Epithelial cell of prostate (primary cell): Measurements from ENCODE around the gene UBE3D.
"Not testable (repeated sequence)": the region's sequence is repeated elsewhere in the genome, so short reads cannot be mapped to it uniquely, and the experiment has no call there.

Source experiments
- DNase-seq: peaks from one replicate; pipeline ENCODE4 v3.0.0-alpha.2; 2011; ENCODE audit warnings: low read depth, low spot score
- H3K27ac ChIP-seq: fragments of 450-650 bp; 2 replicates; pipeline ENCODE4 v1.5.1; 2017; ENCODE audit warnings: mild to moderate bottlenecking

The UBE3D gene

DNA sequence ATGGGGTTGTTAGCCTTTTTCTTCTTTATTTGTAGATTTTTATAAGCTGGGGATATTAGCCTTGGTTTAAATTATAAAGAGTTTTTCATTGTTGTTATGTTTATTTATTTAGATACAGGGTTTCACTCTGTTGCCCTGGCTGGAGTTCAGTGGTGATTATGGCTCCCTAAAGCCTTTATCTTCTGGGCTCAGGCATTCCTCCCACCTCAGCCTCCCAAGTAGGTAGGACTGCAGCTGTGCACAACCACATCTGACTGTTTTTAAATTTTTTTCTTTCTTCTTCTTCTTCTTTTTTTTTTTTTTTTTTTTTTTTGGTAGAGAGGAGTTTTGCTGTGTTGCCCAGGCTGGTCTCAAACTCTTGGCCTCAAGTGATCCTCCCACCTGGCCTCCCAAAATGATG is 80.9 kb downstream of the UBE3D start:
- DNase-seq: no peak
- H3K27ac ChIP-seq: no peak overlapping the region

DNA sequence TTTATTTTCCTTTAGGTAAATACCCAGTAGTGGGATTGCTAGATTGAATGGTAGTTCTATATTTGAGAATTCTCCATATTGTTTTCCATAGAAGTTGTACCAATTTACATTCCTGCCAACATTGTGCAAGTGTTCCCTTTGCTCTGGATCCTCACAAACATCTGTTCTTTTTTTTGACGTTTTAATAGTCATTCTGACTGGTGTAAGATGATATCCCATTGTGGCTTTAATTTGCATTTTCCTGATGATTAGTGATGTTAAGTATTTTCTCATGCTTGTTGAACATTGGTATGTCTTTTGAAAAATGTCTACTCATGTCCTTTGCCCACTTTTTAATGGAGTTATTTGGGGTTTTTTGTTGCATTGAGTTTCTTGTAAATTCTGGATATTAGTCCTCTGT is 85.6 kb downstream of the UBE3D start:
- no peak for DNase-seq
- no peak overlapping the region for H3K27ac ChIP-seq

DNA sequence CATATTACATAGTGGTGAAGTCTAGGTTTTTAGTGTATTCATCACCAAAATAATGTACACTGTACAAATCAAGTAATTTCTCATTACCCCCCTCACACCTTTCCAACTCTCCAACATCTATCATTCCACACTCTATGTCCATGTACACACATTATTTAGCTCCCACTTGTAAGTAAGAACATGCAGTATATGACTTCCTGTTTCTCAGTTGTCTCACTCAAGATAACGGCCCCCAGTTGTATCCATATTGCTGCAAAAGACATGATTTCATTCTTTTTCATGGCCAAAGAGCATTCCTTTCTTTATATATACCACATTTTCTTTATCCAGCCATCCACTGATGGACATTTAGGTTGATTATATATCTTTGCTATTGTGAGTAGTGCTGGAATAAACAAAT is 86.0 kb downstream of the UBE3D start:
- no peak overlapping the region for H3K27ac ChIP-seq
- DNase-seq: no peak

DNA sequence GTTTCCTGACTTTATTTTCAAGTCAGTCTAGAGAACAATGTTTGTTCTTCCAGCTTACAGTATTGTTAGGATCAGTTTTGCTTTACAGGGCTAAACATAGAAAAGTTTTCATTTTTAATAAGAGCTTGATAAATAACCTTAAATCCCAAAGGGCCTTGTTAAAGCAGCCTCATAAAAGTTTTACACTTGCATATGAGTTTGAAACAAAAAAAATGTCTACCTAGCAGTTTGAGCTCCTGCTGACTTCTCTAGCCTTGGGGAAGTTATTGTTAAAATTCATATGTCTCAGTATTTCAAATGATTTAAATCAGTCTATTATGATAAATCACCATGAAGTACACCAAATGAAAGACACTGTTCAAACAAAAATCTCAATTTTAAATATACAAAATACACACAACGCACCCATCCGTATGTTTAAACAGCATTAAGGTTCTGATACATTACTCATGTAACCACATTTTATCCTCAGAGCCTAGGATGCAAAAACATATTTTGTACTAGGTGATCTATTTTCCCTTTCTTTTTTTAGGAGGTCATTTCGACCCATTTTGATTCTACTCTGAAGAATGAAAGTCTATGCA is 87.2 kb downstream of the UBE3D start:
- no peak overlapping the region for H3K27ac ChIP-seq
- no peak for DNase-seq

DNA sequence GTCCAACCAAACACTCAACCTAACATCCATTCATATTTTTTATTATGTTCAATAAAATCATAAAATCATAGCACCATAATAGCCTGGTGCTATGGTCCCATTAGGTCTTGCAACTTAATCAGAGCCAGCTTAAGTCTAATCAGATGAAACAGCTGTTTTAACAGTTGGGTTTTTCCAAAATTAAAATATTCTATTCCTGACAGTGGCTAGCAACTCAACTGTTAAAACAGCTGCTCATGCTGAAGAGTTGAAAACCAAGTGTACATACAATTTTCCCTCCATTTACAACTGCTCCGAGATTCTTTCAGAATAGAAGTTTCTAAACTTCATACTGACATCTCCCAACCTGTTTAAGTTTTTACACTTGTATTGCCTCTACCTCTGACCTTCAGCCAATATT is 89.5 kb downstream of the UBE3D start:
- DNase-seq: no peak
- no peak overlapping the region for H3K27ac ChIP-seq

DNA sequence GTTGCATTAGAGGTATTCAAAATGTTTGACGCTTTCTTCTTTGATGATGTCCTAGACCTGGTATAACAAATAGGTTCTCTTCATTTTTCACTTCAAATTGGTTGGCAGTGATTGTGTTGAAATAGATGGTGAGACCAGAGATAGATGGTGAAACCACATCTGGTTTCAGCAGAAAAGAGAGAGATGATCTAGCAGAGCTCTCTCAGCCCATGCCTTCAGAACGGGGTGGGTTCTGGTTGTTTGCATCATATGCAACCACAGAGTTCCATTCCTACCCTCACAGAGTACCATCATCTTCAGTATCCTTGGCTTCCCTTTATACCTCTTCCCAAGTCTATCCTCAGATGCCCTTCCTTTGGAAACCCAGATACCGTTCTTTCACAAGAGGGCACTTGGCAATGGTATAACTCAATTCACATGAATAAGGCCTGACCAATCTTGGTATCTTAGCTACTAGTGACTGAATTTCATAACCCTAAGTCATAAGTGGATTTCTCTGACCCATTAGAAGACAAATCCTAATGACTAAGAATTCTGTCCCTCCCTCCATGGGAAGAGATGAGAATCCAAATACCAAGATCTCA is 93.7 kb downstream of the UBE3D start:
- no peak overlapping the region for H3K27ac ChIP-seq
- no peak for DNase-seq

DNA sequence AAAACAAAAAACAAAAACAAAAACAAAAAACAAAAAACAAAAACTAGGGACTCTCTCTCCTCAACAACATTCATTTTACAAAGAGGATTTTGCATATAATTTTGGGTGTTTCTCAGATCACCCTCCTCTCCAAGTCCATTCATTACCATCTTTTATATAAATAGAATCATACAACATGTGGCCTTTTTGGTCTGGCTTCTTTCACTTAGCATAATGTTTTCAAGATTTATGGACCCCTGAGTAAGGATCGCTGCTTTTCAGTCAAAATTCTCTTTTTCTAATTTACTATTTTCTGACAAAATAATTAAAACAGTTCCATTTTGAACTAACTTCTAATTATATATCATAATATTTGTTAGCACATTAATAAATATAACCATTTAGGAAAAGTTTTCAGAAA is 94.8 kb downstream of the UBE3D start:
- DNase-seq: no peak
- H3K27ac ChIP-seq: no peak overlapping the region

DNA sequence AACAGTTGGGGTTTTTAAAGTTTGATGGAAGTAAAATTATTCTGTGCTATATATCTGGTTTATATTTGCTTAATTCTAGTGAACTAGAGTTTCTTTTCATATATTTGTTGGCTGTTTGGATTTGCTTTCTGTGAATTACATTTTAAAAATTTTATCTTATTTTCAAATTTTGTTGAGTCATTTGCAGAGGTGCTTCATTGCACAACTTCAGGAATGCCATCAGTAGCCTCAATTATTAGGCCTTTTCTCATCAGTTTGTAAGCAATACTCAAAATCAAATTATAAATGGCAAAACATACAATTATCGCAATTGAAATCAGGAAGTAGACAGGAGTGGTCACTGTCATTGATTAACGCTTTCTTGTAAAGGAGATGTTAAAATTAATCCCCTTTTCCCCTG is 96.9 kb downstream of the UBE3D start:
- no peak for DNase-seq
- H3K27ac ChIP-seq: no peak overlapping the region

DNA sequence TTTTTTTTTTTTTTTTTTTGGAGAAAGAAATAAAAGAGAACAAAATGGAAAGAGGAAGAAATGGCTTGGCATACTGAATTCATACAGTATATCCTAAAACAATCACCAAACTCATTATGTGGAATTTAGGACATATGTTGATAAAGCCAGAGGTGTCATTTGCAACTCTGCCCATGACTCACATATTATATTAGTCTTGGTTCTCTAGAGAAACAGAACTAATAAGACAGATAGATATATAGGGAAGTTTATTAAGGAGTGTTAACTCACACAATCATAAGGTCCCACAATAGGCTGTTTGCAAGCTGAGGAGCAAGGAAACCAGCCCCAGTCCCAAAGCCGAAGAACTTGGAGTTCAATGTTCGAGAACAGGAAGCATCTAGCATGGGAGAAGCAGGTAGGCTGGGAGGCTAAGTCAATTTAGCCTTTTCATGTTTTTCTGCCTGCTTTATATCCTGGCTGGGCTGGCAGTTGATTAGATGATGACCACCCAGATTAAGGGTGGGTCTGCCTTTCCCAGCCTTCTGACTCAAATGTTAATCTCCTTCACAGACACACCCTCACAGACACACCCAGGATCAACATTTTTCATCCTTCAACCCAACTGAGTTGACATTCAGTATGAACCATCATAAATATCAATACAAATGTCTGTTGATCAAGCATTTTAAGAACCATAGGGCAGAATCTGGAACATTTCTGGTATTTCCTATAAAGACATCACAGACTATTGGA is 102.3 kb downstream of the UBE3D start:
- peak overlapping the region; percentile 17 for H3K27ac ChIP-seq
- DNase-seq: no peak

DNA sequence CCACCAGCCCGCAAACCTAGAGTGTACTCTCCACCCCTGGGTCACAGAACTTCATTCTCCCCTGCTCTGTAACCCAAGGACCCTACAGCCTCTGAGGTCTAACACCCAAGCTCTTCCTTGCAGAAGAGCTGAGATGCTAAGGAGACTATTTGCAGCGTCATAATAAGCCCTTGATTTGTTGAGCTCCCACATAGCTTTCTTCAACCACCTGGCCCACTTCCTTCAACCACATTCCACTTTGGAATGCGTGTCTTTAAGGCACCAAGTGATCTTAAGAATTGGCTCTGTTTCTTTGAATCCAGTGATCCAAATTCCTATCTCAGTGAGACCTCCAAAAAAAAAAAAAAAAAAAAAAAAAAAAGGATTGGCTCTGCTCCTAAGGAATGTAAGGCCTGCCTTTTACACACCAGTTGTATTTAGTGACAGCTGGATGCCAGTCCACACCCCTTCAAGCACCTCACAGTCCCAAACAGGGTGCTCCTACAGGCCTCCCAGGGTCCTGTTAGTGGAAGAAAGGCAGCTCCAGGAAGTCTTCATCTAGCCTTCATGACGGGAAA is 106.2 kb downstream of the UBE3D start:
- no peak for DNase-seq
- H3K27ac ChIP-seq: no peak overlapping the region

DNA sequence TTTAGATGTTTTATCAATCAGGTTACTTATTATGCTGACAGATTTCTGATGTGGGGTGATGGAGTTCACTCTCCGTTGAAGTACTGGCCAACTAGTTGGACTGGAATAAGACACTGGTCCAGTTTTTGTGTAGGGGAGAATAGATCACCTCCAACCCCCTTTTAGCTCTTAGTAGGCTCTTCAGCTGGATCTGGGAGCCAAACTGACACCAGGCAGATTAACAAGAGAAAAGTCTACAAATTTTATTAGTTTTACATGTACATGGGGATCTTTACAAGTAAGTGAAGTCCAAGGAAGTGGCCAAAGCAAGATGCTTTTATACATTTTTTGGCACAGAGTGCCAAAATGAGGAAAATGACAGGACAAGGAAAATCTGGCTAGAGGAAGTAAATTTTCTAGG is 107.1 kb downstream of the UBE3D start:
- no peak overlapping the region for H3K27ac ChIP-seq
- no peak for DNase-seq

DNA sequence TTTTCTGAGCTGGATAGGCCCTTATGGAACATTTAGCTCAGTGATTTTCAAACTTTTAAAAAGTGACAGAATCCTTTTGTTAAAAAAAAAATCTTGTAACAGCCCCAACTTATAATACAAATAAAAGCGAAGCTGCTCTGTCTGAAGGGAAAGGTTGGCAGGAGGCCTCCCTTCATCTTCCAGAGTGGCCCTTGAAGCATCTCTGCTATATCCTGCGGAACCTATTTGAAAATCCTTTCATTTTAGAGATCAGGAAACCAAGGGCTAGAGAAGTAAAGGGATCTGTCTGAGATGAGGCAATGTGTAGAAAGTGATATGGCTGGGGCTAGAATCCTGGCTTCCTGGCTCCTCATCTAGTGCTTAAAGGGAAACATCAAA is 107.8 kb downstream of the UBE3D start:
- no peak for DNase-seq
- no peak overlapping the region for H3K27ac ChIP-seq

DNA sequence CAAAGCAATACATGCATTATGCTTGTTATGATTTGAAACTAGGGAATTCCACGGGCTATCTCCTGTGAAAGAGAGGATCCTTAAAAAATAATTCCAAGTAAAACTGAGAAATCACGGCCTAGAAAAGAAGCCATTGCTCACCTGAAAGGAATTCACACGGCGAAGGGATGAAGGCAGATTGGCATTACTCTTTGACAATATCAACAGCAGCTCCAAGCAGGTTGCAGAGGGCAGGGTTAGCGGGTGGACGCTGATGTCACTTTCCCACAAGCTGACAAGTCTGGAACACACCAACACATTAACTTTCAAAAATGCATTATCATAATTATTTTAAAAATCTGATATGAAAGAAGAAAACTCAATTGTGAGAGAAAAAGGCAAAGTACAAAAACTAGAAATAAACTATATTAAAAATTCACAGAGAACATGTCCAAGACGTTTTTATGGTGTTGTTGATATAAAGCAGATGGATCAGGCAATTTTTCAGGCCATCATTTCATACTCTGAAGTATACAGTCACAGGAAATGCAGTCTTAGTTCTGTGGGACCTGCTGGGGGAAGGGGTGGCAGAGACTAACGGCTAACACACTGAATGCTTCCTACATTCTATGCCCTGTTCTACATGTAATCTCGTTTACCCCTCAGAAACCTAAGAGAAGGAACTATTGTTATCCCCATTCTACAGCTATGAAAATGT is 108.3 kb downstream of the UBE3D start:
- H3K27ac ChIP-seq: no peak overlapping the region

DNA sequence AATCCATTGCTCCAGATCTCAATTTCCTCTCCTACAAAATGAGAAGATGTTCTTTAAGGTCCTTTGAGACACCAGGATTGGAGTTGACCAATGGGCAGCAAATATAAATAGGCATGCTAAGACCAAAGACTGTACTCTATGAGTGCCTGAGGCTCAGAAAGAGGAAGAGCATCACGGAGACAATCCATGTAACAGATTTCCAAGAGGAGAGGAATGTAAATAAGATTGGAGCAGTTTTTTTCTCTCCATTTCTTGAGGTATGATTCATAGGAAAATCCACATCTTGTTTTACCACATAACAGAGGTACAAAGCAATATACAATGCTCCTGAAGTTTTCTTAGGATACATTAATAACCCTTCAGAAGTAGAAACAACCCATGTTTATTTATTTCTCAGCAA is 109.8 kb downstream of the UBE3D start:
- no peak for DNase-seq
- H3K27ac ChIP-seq: peak overlapping the region; percentile 34

More for the DNA sequence above, 108.3 kb downstream of the UBE3D start:
- DNase-seq: no peak

DNA sequence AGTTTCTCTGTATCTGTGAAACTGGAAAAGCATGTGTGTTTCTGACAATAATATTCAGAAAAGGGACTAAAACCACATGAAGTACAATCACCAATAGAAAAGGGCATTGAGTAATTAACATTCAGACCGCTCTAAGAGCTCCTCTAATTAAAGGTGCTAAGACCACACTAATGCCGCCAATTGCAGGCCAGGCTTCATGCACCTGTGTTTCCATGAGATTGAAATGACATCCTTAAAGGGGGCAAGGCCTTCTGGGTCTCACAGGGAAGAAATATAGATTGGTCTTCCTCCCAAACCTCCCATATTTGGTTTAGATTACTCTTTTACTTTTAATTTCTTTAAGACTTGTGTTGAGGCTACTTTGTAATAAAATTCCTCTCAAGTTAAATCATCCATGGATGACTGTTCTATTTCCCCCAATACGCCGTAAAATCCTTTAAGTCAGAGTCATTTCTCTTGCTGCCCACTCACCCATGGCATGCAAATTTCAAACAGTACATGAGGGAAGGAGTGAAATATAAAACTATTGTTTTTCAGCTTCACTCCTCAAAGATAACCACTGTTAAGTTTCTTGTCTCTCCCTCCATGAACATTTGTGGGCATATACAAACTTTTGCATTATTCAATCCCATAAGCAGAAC is 110.6 kb downstream of the UBE3D start:
- peak overlapping the region; percentile 34 for H3K27ac ChIP-seq
- DNase-seq: no peak

DNA sequence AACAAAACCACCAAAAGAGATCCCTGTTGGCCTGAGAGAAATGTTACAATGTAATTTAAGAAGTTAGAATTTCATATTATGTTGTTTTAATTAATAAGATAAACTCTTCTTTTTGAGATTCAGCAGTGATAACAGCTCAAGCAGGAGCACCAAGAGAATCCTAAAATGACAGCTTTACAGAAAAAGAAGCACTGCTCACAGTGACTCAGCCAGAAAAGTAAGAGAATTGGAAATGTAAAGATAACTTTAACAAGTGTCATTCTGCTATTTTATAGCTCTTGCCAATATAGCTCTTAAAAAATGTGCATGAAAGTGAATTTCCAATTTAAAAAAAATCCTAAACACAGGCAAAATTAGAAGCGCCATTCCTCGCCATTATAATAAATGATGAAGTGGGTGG is 111.3 kb downstream of the UBE3D start:
- H3K27ac ChIP-seq: no peak overlapping the region
- no peak for DNase-seq

DNA sequence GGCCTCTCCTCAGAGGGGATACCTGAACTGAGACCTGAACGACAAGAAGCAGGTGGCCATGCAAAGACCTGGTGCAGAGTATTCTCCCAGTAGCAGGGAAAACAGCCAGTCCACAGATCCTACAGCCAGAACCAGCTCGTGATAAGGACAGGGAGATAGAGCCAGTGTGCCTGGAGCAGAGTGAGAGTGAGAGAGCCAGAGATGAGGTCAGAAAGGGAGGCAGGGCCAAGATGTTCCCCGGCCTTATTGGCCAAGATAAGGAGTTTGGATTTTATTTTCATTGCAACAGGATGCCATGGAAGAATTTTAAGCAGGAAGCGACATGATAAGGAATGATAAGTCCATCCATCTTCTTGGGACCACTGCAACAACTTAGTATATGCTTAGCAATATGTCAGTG is 111.8 kb downstream of the UBE3D start:
- no peak for DNase-seq
- no peak overlapping the region for H3K27ac ChIP-seq

DNA sequence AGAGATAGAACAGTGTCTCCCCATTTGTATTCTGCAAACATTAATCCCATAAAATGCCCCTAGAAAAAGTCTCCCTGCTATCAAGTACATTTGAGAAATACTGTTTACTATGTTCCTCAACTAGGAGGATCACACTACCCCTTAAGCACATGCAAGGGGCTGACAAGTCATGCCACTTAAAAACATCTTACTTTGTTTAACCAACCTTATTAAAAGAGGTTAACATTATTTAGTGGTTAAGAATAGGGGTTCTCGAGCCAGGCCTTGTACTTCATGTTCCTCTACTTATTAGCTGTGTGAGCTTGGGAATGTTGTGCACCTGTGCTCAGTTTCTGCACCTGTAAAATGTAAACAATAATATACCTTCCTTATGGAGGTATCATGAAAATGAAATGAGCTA is 113.7 kb downstream of the UBE3D start:
- DNase-seq: no peak
- H3K27ac ChIP-seq: no peak overlapping the region

DNA sequence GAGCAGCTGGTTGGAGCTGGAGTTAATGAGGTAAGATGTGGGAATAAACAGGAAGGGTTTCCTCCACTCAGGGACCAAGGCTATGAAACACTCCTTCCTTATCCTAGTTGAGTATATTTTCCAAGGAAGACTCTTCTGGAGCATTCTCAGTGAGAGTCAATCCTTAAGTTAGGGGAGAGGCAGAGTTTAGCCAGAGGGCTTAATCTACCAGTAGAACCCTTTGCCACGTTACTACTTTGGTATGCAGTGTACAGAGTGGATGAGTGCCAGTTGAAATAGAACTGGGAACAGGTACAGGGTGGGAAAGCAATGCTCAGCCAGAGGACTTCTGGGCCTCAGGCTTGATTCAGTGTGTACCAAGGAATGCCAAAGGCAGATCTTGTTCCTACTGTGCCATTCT is 114.3 kb downstream of the UBE3D start:
- DNase-seq: no peak
- H3K27ac ChIP-seq: no peak overlapping the region

DNA sequence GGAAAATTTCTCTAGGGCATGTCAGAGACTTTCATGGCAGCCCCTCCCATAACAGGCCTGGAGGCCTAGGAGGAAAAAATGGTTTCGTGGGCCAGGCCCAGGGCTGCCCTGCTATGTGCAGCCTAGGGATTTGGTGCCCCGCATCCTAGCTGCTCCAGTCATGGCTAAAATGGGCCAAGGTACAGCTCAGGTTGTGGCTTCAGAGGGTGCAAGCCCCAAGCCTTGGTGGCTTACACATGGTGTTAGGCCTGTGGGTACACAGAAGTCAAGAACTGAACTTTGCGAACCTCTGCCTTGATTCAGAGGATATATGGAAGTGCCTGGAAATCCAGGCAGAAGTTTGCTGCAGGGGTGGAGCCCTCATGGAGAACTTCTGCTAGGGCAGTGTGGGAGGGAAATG is 134.7 kb downstream of the UBE3D start:
- not testable (repeated sequence) for DNase-seq, H3K27ac ChIP-seq
